NCI-H2227 (cell line): Measurements from ENCODE around the gene ATIC.

Source experiments
- DNase-seq: peaks from one replicate; lab custom pipeline; 2025; ENCODE audit not compliant: unreplicated experiment; lab: John Stamatoyannopoulos, UW

ATIC gene

DNA sequence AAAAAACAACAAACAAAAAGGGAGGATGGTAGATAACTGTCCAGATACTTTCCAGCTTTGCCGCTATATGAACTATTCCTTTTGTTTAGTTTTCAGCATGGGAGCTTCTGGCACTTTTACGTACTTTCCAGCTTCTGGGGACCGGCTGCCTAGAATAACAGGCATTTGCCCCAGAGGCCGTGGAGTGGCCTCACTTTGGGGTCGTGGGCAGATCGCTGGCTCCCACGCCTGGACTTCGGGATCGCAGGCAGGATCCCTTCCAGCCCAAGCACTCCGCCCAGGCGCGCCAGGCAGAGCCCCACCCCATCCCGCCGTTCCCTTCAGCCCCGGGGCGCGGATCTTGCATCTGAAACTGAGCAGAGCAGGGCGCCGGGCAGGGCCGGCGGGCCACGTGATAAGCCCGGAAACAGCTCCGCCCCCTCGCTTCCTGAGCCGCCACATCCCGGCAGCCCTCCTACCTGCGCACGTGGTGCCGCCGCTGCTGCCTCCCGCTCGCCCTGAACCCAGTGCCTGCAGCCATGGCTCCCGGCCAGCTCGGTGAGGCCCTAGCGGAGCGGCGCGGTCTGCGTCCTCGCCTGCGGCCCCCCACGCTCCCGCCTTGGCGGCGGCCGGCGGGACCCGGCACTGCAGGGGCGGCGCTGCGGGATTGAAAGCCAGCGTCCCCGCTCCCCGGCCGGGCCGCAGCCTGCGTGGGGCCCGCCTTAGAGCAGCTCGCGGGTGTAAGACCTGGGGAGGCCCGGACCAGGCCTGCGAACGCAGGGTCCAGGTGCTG, at the start of gene ATIC:
TSS of gene ATIC (plus strand) at position 435 of the 772 bp plus-strand sequence. CDS start at position 519, 84 bp downstream.
- peak; percentile 98 for DNase-seq

DNA sequence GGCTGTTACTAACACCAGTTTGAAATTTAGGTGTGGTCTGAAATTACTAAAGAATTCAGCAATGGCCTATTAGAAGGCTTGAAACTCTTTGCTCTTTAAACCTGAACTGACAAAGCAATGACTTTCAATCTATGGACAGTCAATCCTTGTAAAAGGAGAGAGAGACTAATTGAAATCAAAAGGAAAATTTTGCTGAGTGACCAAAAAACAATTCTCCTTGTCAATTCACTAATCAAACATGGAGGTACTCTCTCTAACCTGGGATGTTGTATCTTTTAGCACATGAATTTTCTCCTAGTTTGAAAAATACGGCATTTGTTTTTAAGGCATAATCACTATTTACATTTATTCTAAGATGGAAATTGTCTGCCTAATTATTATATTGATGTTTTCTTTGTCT, 49.6 kb upstream of the ATIC start:
- DNase-seq, result no peak

DNA sequence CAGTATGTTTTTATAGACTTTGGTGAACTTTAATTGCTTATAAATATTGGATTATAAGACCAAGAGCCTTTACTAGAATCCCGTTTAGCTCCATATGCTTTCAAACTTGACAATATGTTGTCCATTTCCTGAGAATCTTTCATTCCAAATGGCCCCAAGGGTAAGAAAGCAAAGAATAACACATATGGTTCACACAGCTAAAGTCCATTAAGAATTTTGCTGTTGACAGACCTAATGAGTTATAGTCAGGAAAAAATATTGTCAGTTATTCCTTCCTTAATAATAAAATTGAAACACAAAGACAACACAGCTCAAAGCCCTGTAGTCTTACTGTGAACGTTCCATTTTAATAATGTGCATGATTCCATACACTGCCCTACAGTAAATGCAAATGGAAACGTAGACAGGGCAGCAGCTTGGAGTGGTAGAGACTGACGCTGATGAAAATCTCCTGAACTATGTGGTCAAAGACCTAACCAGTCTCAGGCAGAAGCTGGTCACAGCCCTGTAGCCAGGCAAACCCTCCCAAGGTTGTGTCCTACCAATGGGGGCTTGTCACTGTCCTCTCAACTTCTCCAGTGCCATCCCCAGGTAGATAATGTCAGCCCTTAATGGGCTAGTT, 49.0 kb upstream of the ATIC start:
- DNase-seq, result no peak

DNA sequence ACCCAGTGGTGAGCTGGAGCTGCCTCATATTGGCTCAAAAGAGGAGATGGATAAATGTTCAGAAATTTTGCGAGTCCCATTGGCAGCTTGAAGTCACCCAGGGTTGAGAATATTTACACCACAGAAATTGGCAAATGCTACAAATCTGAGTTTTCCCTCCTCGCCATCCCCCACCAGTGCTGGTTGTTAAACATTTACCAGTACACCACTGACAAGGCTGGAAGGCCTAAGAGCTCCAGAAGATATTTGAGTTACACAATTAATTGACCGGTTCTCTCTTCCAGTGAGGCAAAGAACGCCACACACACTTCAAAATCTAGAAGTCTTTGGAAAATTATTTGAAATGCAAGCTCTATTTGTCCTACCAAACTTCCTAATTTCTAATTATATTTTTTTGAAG, 47.5 kb upstream of the ATIC start:
- DNase-seq, result no peak

- peak; percentile 93 for DNase-seq
Observed at GRCh38 chr2:215269397-215270117, 42.3 kb upstream of the ATIC start.

DNA sequence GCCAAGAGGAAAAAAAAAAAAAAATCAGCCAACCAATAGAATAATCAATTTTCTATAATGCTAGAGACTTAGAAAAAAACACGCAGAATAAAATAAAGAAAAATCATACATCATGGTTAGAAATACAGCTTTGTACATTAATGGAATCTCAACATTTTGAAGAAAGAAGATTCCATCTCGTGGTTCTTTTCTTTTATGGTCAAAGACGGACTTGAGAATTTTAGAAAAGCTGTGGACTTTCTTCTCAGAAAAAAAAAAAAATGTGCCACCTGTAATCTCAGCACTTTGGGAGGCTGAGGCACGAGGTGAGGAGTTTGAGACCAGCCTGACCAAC, 41.8 kb upstream of the ATIC start:
- no peak for DNase-seq

GRCh38 chr2:215271446-215271845, 40.4 kb upstream of the ATIC start:
- no peak for DNase-seq

- DNase-seq, result no peak
Observed at GRCh38 chr2:215272918-215273317, 38.9 kb upstream of the ATIC start.

DNA sequence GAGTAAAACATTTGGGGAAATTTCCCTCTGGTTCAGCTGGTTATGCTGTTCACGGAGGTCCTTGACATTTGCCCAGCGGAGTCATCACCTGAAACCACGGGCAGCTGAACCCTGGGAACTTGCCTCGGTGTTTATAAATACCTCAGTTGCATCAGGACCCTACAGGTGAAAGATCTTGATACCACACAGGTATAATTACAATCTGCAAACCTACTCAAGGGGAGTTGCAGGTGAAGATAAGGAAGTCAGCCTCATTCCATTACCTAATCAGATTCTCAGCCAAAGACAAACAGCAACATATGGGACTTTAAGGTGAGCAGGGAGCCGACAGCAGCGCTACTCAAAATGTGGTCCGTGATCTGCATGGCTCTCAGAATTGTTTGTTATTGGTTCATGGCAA, 37.0 kb upstream of the ATIC start:
- no peak for DNase-seq

DNA sequence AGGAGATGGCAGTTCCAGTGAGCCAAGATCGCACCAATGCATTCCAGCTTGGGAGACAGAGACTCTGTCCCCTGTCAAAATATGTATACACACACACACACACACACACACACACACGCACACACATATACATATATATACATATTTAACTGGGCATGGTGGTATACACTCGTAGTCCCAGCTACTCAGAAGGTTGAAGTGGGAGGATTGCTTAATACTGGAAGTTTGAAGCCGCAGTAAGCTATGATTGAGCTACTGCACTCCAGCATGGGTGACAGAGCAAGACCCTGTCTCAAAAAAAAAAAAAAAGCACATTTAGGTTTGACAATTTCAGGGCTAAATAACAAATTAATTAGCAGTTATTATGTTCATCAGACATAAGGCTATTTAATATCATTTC, 36.0 kb upstream of the ATIC start:
- no peak for DNase-seq

GRCh38 chr2:215277944-215278343, 33.9 kb upstream of the ATIC start:
- DNase-seq, result no peak

DNA sequence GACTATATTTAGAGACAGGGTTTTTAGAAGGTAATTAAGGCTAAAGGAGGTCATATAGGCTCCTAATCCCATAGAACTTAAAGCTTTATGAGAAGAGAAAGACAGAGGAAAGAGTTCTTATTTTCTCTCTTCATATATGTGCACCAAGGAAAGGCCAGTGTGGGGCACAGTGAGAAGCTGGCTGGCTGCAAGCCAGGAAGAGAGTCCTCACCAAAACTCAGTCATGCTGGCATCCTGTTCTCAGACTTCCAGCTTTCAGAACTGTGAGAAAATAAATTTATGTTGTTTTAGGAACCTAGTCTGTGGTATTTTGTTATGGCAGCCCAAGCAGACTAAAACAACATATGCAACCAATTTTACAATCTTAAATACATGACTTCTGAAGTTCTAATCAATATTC, 31.5 kb upstream of the ATIC start:
- DNase-seq, result no peak

DNA sequence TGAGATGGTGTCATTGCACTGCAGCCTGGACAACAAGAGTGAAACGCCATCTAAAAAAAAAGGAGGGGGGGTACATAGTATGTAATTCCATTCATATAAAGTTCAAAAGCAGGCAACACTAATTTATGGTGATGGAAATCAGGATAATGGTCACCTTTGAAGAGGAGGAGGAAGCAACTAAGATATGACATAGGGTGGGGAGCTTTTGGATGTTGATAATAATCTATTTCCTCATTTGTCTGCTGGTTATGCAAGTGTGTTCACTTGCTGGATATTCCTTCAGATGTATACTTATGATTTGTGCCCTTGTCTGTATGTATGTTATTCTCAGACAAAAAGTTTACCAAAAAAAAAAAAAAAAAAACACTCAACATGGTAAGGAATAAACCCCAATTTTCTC, 28.6 kb upstream of the ATIC start:
- no peak for DNase-seq

- no peak for DNase-seq
Observed at GRCh38 chr2:215286309-215286708, 25.6 kb upstream of the ATIC start.

DNA sequence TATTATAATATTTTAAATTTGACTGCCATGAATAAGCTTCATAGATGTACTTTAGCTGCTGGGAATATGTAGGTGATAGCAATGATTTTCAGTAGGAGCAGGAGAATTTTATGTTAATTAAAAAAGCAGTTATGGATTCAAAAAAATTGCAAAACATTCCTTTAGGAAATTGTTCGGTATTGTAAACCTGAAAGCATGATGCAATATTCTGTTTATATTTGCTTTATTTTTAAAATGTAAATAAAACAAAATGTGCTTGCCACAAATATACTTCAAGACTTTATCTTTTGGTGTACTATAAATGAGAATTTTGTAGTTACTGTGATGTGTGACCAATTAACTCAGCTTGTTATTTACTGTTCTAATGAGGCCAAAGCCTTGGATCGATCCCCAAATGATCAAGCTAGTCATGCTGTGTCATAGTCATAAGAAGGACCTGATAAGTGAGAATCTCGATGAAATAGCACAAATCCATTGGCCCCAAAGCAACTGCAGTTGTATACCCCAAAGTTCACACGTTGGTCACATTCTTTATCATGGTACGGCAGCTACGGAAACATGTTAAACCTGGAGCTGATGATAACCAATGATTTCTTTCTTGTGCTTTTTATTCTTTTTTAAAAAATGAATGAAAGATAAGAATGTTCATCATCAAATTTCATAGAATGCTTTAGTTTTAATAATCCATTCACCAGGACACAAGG, 23.6 kb upstream of the ATIC start:
- DNase-seq, result no peak

- no peak for DNase-seq
Observed at GRCh38 chr2:215290980-215291599, 20.8 kb upstream of the ATIC start.

DNA sequence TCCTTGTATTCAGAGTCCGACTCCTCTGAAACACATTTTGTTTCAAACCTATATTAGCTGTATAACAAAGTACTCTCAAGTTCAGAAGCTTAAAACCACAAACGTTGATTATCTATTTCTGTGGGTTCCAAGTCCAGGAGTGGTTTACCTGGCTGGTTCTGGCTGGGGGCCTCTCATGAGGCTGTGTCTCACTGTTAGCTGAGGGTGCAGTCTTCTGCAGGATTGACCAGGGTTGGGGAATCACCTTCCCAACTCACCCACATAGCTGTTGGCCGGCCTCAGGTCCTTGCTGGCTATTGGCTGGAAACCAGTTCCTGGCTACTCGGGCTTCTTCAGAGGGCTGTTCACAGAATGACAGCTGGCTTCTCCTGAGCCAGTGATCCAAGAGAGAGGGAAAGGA, 18.0 kb upstream of the ATIC start:
- no peak for DNase-seq

DNA sequence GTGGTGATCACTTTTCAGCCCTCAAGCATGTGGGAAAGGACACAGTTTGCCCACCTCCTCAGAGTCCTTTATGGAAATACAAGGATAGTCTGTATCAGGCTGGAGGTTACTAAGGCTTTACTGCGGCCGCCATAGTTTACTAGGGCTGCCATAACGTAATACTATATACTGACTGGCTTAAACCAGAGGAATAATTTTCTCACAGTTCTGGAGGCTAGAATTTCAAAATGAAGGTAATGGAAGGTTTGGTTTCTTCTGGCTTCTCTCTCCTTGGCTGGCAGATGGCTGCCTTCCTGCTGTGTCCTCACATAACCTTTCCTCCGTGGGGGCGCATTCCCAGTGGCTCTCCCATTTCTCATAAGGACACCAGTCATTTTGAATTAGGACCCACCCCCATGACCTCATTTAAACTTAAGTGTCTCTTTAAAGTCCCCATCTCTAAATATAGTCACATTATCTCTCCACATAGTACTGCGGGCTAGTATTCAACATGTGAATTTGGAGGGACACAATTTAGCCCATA, 12.5 kb upstream of the ATIC start:
- peak; percentile 94 for DNase-seq

GRCh38 chr2:215301994-215302393, 9.9 kb upstream of the ATIC start:
- DNase-seq, result no peak

DNA sequence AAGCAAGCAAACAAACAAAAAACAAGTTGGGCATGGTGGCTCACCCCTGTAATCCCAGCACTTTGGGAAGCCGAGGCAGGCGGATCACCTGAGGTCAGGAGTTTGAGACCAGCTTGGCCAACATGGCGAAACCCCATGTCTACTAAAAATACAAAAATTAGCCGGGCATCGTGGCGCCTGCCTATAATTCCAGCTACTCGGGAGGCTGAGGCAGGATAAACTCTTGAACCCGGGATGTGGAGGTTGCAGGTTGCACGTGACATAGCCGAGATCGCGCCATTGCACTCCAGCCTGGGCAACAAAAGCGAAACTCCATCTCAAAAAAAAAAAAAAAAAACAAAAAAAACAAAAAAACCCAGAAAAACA, 617 bp upstream of the ATIC start:
- peak; percentile 71 for DNase-seq

DNA sequence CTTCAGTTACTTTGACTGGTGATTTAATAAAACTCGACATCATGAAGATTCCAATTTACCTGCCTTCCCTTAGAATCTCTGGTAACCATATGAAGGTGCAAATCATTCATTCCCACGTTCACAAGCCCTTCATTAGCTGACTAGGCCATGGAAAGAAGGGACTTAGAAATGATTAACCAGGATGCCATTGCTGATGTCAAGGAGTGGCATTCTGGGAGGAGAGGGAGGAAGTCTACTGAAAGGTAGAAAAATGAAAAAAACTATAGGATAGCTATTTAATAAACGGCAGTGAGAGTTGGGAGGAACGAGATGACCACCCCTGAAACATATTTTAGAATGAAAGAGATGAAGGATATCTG, 1.4 kb downstream of the ATIC start:
- no peak for DNase-seq
